GM19395 (cell line): ENCODE data around the gene LRRC14B.
"Not testable (repeated sequence)": the region's sequence is repeated elsewhere in the genome, so short reads cannot be mapped to it uniquely, and the experiment has no call there.

Source experiments
- ATAC-seq: cut with Tn5 transposase; IDR thresholded peaks from one replicate; pipeline ENCODE4 v1.9.1; 2021; ENCODE audit warnings: mild to moderate bottlenecking, moderate library complexity; ENCODE audit not compliant: unreplicated experiment

The LRRC14B gene

GRCh38 chr5:233426-233825 is 42.1 kb downstream of the LRRC14B start:
- not testable (repeated sequence) for ATAC-seq

- no peak for ATAC-seq
Measured at GRCh38 chr5:234450-234849, 43.2 kb downstream of the LRRC14B start.

- ATAC-seq: not testable (repeated sequence)
Measured at GRCh38 chr5:235527-235926, 44.2 kb downstream of the LRRC14B start.

GRCh38 chr5:237931-238330 is 46.6 kb downstream of the LRRC14B start:
- not testable (repeated sequence) for ATAC-seq

GRCh38 chr5:240550-240949 is 49.3 kb downstream of the LRRC14B start:
- ATAC-seq: not testable (repeated sequence)

GRCh38 chr5:241045-241669 is 49.9 kb downstream of the LRRC14B start:
- ATAC-seq: not testable (repeated sequence)

- ATAC-seq: not testable (repeated sequence)
Measured at GRCh38 chr5:243683-244367, 52.5 kb downstream of the LRRC14B start.

- not testable (repeated sequence) for ATAC-seq
Measured at GRCh38 chr5:245717-246116, 54.4 kb downstream of the LRRC14B start.
